C4-2B (cell line): ENCODE measurements around the gene METTL21C.

Experiments
- H3K27ac ChIP-seq: fragments of 450-650 bp; 2 replicates; pipeline ENCODE4 v1.5.1; 2017
- ZFX ChIP-seq: fragments of 450-650 bp; IDR thresholded peaks from 2 replicates; pipeline ENCODE4 v1.6.1; 2017
- TF ChIP-seq, protein P1 (sequence below): fragments of 450-650 bp; conservative IDR thresholded peaks from 2 replicates; pipeline ENCODE4 v1.5.1; 2017; ENCODE audit warnings: mild to moderate bottlenecking

METTL21C gene

DNA sequence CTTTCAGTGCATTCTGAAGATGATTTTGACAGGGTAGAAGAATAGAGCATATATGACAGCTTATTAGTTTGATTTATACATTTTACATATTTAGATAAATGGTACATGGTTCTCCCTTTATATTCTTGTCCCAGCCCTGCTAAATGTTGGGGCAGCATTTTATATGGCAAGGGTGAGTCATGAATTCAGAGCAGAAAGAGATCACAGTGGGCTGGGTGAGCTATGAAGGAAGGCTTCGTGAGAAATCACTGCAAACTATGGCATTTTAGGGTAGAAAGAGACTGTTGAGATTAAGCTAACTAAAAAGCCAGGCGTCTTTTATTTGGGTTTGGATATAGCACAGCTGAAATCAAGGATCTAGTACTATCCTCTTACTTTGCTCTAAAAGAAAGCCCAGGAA, 23.9 kb upstream of the METTL21C start:
- no peak overlapping the region for H3K27ac ChIP-seq
- no peak for TF ChIP-seq ZFX
- TF ChIP-seq, protein P1, sequence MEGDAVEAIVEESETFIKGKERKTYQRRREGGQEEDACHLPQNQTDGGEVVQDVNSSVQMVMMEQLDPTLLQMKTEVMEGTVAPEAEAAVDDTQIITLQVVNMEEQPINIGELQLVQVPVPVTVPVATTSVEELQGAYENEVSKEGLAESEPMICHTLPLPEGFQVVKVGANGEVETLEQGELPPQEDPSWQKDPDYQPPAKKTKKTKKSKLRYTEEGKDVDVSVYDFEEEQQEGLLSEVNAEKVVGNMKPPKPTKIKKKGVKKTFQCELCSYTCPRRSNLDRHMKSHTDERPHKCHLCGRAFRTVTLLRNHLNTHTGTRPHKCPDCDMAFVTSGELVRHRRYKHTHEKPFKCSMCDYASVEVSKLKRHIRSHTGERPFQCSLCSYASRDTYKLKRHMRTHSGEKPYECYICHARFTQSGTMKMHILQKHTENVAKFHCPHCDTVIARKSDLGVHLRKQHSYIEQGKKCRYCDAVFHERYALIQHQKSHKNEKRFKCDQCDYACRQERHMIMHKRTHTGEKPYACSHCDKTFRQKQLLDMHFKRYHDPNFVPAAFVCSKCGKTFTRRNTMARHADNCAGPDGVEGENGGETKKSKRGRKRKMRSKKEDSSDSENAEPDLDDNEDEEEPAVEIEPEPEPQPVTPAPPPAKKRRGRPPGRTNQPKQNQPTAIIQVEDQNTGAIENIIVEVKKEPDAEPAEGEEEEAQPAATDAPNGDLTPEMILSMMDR = no peak

DNA sequence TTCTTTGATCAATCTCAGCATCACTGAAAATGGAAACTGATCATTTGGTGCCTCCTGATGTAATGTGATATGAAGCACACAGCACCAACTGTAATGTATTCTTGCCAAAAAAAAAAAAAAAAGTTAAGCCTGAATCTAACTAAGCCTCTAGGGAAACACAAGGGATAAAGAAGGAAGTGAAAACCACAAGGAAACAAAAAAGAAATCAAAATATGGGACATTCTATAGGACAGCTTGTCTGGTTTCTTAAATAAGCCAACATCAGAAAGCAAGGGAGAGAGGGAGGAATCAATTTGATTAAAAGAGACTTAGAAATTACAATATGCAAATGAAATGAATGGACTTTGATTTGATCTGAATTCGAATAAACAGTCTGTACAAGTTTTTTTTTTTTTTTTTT, 20.6 kb upstream of the METTL21C start:
- no peak overlapping the region for H3K27ac ChIP-seq
- TF ChIP-seq, protein P1 = no peak
- no peak for TF ChIP-seq ZFX

GRCh38 chr13:102710261-102710679, 15.4 kb upstream of the METTL21C start:
- H3K27ac ChIP-seq = no peak overlapping the region
- TF ChIP-seq, protein P1 = no peak
- no peak for TF ChIP-seq ZFX

GRCh38 chr13:102709536-102709935, 14.7 kb upstream of the METTL21C start:
- H3K27ac ChIP-seq = no peak overlapping the region
- TF ChIP-seq, protein P1 = no peak
- no peak for TF ChIP-seq ZFX

DNA sequence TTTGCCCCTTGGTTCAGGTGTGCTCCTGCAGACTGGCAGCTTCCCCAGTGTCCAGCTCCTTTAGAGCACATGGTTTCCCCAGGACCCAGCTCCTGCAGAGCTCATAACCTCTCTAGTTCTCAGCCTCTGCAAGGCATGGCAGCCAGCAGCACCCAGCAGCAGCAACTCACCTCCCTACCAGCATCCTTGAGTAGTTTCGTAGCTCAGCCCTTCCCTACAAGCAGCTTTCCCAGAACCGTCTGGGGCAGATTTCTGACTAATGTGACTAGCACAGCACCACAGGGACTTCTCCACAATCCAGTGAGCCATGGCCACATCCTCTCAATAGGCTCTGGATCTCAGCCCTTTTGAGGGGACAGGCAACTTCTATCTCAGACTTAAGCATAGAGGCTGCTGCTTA, 14.1 kb upstream of the METTL21C start:
- no peak for TF ChIP-seq ZFX
- TF ChIP-seq, protein P1 = no peak
- no peak overlapping the region for H3K27ac ChIP-seq

- TF ChIP-seq, protein P1 = no peak
- TF ChIP-seq ZFX = no peak
- no peak overlapping the region for H3K27ac ChIP-seq
These were observed 13.4 kb upstream of the METTL21C start for GRCh38 chr13:102708211-102708610.

DNA sequence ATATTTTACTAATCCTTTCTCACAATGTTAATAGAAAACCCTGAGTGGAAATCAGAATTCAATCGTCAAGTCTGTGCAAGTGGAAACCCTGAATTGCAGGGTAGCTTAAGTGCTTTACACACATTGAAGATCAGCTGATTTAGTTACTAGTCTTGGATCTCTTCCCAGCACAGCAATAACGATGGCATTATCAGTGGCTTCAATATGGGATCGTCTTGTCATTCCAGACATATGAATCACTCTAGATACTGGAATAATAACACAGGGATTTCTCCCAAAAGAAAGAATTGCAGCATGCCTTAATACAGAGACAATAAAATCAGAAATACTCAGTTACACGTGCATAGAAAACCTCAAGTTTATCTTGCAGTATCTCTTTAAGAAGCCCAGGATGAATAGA, 12.6 kb upstream of the METTL21C start:
- TF ChIP-seq ZFX = no peak
- TF ChIP-seq, protein P1 = no peak
- H3K27ac ChIP-seq = no peak overlapping the region
